ENCODE measurements around the gene SIGLEC10.
A peak's percentile ranks its signal among the peaks of the same experiment; 100 is the strongest.
"Not testable (repeated sequence)": the region's sequence is repeated elsewhere in the genome, so short reads cannot be mapped to it uniquely, and the experiment has no call there.

The SIGLEC10 gene

DNA sequence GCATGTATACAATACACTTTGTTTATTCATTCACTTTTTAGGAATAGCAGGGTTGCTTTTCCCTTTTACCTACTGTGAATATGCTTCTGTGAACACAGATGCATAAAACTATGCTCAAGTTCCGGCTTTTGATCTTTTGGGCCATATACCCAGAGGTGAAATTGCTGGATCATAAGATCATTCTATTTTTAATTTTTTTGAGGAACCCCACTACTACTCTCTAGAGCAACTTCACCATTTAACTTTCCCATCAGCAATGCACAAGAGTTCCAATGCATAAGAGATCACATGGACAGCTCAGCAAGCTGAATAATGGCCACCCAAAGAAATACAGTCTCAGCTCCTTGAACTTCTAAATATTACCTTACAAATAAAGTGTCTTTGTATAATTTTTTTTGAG, 17.0 kb upstream of the SIGLEC10 start:
- DNase-seq = peak; percentile 19

DNA sequence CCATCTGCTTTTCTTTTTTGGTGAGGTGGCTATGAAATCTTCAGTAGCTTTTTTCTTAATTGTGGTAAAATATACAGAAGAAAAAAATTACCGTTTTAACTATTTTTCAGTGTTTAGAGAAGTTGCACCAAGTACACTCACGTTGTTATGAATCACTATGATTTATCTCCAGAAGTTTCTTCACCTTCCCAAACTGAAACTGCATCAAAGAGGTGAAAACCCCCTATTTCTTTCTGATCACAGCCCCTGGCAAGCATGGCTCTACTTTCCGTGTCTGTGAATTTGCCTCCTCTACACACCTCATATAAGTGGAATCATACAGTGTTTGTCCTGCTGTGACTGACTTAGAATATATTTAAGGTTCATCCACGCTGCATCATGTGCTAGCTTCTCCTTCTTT, 15.6 kb upstream of the SIGLEC10 start:
- peak; percentile 83 for DNase-seq

DNA sequence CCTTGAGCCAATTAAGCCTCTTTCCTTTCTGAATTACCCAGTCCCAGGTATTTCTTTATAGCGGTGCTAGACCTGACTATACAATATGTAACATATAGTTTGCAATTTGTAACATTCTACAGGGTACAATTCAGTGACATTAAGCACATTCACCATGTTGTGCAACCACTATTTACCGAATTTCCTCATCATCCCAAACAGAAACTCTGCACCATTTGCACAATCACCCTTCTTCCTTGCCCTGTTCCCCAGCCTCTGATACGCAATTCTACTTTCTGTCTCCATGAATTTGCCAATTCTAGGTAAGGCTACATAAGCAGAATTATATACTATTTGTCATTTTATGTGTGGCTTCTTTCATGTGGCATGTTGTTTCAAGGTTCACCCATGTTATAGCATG, 13.7 kb upstream of the SIGLEC10 start:
- DNase-seq = peak; percentile 92

DNA sequence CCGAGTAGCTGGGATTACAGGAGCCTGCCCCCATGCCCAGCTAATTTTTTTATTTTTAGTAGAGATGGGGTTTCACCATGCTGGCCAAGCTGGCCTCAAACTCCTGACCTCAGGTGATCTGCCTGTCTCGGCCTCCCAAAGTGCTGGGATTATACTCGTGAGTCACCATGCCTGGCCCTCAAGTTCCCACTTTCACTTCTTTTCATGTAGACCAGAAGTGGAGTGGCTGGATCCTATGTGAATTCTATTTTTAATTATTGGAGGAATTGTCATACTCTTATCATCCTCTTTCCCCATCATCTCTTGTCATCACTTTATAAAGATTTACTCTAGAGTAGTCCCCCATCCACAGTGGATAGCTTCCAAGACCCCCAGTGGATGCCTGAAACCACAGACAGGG, 12.8 kb upstream of the SIGLEC10 start:
- peak; percentile 77 for DNase-seq

DNA sequence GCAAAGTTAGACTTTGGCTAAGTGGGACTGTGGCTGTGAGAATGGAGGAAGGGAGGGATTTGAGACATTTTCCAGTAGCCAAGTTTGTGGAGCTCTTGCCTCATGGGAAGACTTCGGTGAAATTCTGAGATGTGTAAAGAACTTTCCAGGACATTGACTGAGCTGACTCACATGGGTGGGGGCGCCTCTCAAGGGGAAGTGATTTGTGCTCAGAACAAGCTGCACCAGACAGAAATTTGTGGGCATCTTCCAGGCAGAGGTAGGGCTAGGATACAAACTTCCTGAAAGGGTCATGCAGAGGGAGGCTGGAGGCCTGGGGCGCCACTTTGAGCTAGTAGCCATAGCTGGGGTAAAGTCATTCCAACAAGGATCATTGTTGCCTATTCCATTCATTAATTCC, 9.8 kb upstream of the SIGLEC10 start:
- peak; percentile 93 for DNase-seq

DNA sequence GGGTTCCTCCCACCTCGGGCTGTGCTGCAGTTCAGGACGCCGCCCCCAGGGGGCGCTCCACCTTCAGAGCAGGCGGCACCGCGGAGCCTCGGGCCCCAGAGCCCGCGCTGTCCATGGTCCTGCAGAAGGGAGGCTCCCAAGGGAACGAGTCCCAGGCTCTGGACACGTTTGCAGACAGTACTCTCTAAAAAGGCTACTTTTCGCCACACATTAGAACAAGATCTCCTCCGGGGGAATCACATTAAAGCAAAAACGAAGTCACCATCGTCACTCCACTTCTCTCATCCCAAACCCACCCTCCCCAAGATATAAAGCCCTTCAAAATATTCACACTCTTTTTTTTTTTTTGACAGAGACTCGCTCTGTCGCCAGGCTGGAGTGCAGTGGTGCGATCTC, 4.6 kb upstream of the SIGLEC10 start:
- peak; percentile 96 for DNase-seq

DNA sequence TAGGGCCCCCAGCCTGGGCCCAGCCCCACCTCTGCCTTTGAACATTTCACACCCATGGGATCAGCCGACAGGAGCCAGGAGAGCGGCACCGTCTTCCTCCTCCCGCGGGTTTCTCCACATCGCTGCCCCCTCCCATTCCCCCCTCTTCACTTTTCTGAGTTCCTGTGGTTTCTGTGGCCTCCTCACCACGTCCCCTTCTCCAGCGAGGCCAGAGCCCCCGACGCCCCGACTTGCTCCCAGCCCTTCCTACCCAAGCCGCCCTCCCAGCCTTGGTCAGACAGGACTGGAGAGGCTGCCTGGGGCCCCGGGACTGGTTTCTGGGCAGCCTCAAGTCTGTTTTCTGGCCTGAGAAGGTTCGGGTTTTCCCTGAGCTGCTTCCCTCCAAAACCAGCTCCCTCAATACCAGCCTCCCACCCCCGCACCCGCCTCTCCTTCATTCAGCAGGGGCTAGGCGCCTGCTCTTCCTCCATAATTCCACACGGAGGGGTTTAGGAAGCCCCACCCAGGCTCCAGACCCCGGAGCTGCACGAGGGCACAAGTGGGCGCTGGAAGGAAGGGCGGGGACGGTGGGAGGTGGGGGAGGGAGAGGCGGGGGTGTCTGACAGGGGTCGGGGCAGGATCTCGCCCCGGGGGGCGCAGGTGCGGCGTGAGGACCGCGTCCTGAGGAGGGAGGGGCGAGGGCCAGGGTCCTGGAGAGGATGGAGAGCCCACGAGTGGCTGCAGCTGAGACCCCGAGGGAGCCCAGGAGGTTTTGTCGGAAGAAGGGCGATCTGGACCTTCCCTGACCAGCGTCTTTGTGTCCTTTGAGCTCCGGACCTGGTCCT, 4.0 kb upstream of the SIGLEC10 start:
- DNase-seq = no peak

DNA sequence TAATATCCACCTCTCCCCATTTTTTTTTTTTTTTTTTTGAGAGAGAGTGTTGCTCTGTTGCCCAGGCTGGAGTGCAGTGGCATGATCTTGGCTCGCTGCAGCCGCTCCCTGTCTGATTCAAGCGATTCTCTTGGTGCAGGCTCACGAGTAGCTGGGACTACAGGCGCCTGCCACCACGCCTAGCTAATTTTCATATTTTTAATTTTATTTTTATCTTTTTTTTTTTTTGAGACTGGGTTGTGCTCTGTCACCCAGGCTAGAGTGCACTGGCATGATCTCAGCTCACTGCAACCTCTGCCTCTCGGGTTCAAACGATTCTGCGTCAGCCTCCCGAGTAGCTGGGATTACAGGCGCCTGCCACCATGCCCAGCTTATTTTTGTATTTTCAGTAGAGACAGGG, 3.1 kb upstream of the SIGLEC10 start:
- not testable (repeated sequence) for DNase-seq

DNA sequence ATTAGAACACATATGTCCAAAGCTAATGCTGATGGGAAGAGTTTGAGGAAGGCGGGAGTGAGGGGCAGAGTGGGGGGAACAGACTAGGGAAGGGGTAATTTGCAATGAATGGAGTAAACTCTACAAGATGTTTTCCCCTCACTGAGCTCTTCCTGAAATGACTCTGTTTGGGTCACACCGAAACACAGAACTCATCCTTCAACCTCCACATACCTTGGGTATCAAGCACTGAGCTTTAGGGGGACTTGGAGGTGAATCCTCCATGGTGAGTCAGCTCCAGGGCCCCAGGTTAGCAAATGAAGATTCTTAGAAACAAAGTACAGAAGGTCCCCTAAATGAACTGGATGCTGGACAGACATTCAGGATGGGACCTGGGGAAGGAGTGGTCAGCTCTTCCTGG, 1.3 kb upstream of the SIGLEC10 start:
- DNase-seq = no peak

DNA sequence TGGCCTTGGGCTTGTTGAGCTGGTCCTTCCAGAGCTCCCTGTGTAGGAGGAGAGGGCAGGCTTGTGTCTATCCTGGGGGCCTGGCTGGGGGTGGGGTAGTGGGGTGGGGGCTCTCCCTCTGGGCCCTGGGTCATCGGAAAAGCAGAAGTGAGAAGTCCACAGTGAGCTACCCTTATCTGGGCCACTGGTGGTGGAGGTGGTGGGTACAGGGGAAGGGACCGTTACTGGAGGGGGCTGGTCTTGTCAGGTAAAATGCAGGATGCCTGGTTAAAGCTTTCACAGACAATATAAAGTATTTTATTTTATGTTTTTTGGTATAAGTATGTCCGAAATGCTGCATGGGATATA, 342 bp upstream of the SIGLEC10 start:
- no peak for DNase-seq

DNA sequence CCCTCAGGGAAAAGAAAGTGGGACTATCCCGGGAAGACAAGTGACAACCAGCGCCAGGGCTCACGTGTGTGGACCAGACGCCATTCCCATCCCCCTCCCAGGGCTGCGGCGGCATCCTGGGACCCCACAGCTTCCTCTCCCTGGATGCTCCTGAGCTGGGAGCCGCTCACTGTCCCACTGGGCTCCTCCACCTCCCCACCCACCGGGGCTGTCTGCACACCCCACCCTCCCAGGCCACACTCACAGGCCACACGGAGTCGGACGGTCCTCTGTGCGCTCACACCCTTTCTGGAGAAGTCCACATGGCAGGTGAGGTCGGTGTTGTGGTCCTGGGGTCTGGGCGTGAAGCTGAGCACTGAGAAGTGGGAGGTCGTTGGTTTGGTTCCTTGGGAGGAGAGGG, 1.0 kb downstream of the SIGLEC10 start:
- DNase-seq = not testable (repeated sequence)

DNA sequence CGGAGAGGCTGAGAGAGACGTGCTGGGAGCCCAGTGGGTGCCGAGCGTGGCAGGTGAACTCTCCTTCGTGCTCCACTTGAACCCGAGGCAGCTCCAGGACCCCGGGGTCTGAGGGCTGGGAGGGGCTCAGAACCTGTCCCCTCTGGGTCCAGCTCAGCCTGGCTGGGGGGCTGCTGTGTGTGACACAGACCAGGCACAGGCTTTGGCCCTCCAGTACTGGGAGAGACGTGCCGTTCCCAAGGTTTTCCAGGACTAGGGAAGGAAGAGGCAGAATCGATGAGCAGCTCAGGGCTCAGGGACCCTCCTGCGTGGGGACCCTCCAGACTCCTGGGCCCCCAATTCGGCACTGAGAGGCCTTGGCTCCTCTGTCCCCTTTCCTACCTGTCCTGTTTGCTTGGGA, 2.3 kb downstream of the SIGLEC10 start:
- no peak for DNase-seq

DNA sequence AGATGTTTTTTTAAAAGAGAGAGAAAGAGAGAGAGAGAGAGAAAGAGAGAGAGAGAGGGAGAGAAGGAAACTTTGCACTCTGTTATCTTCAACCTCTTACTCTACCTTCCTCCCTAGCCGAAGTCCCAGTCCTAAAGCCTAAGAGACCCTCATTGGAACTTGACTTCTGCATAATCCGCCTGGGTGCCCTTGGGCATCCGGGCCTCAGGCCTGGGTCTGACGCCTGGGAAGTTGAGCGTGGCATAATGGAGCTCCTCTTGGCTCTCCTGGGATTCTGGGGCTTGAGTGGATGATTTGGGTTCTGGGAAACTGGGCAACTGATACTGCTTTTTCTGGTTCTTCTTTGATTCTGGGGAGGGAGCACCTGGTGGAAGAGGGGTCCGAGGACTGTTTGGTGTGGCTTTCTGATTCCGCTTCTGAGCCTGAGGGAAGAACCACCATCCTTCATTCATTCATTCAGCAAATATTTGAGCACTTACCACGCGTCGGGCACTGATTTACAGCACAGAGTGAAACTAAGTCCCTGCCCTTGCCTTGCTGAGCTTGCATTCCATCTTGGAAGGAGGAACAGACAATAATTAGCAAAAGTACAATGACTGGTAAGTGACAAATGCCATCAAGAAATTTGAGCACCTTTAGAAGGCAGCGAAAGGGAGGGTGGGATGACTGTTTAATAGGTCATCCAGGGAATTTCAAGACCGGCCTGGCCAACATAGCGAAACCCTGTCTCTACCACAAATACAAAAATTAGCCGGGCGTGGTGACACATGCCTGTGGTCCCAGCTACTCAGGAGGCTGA, 6.3 kb downstream of the SIGLEC10 start:
- no peak for DNase-seq

DNA sequence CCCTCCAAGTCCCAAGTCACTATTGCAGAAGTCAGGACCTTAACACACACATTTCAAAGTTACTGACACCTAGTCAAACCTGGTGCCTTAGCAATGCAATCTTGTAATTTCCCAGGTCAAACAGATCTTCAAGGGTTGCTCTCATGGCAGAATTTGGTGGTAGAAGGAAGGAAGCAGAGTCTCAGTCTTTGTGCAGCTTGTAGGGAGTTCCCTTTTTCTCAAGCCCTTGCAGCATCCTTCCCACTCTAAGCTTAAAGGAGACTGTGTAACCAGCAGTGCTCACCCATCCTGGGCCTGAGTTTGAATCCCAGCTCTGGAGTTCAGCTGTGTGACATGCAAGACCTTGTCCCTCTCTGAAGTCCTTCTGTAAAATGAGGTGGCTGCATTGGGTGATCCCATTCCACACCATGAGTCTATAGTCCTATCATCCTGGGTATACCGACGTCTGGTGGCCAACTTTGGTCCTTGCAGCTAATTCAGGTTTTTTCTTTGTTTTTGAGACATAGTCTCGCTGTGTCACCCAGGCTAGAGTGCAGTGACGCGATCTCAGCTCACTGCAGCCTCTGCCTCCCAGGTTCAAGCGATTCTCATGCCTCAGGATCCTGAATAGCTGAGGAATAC, 9.8 kb downstream of the SIGLEC10 start:
- peak; percentile 90 for DNase-seq

DNA sequence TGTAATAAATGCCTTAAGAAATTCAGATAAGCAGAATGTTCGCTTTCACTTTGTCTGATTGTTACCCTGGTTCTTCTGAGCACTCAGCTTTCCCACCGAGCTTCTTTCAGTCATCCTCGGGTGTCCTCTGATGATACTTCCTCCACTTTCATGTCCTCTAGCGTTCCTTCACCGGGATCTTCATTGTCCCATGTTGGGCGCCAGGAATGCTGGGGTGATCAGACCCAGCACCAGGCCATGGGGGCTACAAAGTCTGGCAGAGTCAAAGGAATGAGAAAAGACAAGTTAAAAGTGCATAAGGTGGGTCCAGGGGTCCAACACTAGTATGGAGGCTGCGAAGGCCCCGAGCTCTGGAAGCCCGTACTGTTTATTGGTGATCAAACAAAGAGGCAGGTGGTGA, 15.3 kb downstream of the SIGLEC10 start:
- no peak for DNase-seq

DNA sequence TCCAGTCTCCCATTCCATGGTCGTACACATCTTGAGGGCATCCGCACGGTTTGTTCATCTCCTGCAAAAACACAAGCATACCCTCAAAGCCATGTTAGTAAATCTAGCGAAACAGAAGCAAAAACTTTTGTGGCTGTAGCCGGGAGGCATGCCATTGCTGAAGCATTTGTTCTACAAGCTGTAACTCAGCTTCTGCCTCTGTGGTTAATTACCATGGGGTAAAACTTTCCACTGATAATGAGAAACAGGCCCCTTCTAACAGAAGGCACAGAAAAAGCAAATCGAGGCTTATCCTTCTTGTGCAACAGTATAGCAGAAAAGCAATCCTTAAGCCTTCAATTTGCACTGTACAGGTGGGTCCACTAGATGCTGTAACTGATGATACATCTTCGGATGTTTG, 17.5 kb downstream of the SIGLEC10 start:
- DNase-seq = not testable (repeated sequence)

DNA sequence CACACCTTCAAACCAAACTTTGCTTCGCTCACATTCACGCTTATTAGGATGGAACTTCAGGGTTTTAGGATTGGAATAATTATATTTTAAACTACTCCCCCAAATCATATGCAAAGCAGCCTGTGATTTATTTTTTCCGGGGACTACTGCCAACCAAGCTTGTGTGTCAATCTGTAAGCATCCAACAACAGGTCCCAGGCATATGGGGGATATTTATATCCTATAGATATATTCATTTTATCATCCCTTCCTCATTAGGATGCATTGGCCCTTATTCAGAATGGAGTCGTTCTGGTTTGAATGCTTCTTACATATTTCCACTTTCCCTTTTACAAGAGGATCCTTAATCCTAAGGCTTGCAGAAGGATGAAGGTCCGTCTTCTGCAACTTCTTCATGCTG, 18.2 kb downstream of the SIGLEC10 start:
- no peak for DNase-seq

DNA sequence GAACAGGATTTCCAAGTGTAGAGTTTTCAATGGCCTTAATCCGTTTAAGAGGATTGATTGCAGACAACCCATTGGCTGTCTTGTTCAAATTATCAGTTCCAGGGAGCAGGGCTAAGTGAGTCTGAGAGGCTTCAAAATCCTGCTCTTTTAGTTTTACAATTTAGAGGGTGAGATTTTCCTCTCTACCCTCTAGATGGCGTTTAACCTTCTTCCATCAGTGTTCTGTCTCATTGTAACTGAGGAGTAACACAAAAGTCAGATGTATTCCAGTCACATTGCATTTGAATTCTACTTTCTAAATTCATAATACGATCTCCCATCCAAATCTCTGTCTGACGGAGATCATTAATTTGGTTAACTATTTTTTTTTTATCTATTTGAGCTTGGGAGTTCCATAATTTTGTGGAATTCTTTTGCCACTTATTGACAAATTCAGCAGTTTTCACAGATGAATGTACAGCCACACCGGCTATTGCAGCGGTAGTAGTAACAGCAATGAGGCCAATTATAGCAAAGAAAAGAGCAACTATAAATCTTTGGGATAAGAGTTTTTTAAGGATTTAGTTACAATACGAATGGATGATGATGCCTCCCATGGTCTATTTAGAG, 19.2 kb downstream of the SIGLEC10 start:
- DNase-seq = peak; percentile 63

DNA sequence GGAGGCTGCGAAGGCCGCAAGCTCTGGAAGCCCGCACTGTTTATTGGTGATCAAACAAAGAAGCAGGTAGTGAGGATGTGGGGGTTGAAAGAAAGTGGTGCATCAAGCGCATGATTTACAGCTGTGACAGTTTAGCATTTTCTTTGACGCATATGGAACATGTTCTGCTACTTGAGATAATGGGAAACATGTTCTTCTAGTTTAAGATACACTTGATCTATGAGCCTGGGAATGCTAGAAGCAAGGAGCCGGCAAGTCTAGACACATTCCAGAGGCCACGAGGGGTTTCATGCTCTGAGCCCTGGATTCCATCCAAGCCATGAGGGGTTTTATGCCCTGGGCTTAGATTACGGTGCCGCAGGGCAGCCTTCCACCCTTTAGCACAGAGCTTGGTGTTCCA, 20.0 kb downstream of the SIGLEC10 start:
- DNase-seq = not testable (repeated sequence)

DNA sequence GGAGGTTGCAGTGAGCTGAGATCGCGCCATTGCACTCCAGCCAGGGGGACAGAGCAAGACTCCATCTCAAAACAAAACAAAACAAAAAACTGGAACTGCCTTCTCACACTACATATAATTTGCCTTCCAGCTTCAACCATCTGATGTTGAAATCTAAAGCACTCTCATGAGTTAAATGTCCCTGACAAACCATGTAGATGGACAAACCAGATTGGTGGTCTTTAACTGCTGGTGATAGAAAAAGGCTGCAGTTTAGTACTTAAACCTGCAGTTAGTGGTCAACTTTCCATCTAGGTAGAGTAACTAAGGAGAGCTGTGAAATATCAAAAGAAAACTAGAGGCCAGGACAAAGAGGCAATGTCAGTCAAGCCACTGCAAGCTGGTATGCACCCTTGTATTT, 21.3 kb downstream of the SIGLEC10 start:
- no peak for DNase-seq

DNA sequence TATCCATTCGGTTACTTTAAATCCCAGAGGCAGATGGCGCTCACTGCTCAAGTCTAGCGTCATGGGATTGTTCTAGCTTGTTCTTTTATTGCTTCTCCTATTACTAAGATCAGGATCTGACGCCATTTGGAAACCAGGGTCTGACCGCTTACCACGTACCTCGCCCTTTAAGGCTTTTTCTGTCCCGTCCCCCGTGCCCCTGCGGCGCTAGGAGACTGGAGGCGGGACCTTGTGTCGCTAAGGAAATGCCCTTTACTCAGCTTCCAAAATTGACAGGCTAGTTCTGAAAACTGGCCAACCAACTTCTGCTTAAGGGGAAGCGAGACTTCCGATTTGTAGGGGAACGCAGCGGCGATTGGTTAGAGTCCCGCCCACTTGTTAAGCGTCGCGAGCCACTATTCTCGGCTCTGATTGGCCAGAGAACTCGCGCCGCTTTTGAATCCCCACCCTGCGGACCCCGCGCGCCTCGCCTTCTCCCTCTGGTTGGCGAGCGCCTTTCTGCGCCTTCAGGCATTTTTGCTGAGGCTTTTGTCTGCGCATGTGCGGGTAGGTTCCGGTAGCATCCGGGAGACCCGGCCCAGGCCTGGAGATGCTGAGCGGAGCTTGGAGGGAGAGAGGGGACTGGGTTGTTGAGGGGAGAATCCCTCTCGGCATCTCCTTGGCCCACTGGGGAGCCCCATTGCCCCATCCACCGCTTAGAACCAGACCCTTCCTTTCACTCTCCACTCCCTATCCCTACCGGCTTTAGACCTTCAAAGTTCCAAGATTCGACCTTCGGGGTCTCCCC, 23.2 kb downstream of the SIGLEC10 start:
- peak; percentile 99 for DNase-seq

DNA sequence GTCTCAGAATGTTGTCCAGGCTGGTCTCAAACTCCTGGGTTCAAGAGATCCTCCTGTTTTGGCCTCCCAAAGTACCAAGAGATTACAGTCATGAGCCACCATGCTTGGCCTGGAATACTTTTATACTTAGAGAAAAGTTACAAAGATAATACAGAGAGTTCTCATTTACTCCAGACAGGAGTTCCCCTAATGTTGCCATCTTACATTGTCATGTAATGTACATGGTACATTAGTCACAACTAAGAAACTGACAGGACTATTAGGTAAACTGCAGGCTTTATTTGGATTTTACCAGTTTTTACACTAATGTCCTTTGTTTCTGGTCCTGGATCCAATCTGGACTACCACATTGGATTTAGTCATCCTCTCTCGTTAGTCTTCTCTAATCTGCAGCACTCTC, 24.7 kb downstream of the SIGLEC10 start:
- DNase-seq = peak; percentile 60

All from suppressor macrophage treated with lipopolysaccharide for 4 hours (primary cell).